ENCODE measurements around the gene COL15A1.

DNA sequence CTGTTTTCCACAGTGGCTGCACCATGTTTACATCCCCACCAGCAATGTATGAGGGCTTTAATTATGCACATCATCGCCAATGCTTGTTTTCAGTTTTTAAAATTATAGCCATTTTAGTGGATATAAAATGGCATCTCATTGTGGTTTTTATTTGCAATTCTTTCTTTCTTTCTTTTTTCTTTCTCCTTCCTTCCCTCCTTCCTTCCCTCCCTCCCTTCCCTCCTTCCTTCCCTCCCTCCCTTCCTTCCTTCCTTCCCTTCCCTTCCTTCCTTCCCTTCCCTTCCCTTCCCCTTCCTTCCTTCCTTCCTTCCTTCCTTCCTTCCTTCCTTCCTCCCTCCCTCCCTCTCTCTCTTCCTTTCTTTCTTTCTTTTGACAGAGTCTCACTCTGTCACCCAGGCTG is 6.6 kb downstream of the COL15A1 start:
- TF ChIP-seq, protein P1, sequence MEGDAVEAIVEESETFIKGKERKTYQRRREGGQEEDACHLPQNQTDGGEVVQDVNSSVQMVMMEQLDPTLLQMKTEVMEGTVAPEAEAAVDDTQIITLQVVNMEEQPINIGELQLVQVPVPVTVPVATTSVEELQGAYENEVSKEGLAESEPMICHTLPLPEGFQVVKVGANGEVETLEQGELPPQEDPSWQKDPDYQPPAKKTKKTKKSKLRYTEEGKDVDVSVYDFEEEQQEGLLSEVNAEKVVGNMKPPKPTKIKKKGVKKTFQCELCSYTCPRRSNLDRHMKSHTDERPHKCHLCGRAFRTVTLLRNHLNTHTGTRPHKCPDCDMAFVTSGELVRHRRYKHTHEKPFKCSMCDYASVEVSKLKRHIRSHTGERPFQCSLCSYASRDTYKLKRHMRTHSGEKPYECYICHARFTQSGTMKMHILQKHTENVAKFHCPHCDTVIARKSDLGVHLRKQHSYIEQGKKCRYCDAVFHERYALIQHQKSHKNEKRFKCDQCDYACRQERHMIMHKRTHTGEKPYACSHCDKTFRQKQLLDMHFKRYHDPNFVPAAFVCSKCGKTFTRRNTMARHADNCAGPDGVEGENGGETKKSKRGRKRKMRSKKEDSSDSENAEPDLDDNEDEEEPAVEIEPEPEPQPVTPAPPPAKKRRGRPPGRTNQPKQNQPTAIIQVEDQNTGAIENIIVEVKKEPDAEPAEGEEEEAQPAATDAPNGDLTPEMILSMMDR (IDR thresholded peaks at IDR 0.05): no peak
- no peak for TF ChIP-seq POLR2AphosphoS5 (IDR thresholded peaks at IDR 0.05; ENCODE audit: insufficient read depth in 1 of 2, low read depth in 1 of 2)
